Measurements from ENCODE around the gene MPHOSPH8. TPM values are rescaled to one million over a fixed set of nuclear protein-coding genes. Genes with fewer than 3 reads are reported as not detected.

The MPHOSPH8 gene
- total RNA-seq, result 10 to 100 TPM; 25.3 to 27.9 TPM
- long read RNA-seq, partial matches to known transcripts, result 34 of 39 reads
- long read RNA-seq, other reads (novel, unspliced or antisense), result 5 of 39 reads

- peak; percentile 97 for ATAC-seq
- DNase-seq, result peak; percentile 95 to 96
- intact Hi-C loops (cut with DNase I, micrococcal nuclease), result no loop called here
These were observed at the start of gene MPHOSPH8 for GRCh38 chr13:19633479-19634255. MPHOSPH8 (plus strand) TSS chr13:19633659; CDS start chr13:19633749, 90 bp downstream.

- intact Hi-C loops (cut with DNase I, micrococcal nuclease), result no loop called here
- DNase-seq (peak; percentile 37 to 45), ATAC-seq (peak; percentile 50)
These were observed 46.4 kb upstream of the MPHOSPH8 start for GRCh38 chr13:19586904-19587634.

GRCh38 chr13:19587635-19588300 is 45.7 kb upstream of the MPHOSPH8 start:
- intact Hi-C loops (cut with DNase I, micrococcal nuclease), result no loop called here
- no peak for DNase-seq
- peak; percentile 78 for ATAC-seq

GRCh38 chr13:19589312-19589711 is 44.1 kb upstream of the MPHOSPH8 start:
- DNase-seq, result no peak
- no peak for ATAC-seq
- intact Hi-C loops (cut with DNase I, micrococcal nuclease), result no loop called here

- DNase-seq (no peak), ATAC-seq (no peak)
- intact Hi-C loops (cut with DNase I, micrococcal nuclease), result no loop called here
These were observed 43.0 kb upstream of the MPHOSPH8 start for GRCh38 chr13:19590423-19590822.

- intact Hi-C loops (cut with DNase I, micrococcal nuclease), result no loop called here
- ATAC-seq (no peak), DNase-seq (no peak)
These were observed 41.6 kb upstream of the MPHOSPH8 start for GRCh38 chr13:19591864-19592263.

GRCh38 chr13:19592657-19593180 is 40.7 kb upstream of the MPHOSPH8 start:
- ATAC-seq (no peak), DNase-seq (no peak)
- intact Hi-C loops (cut with DNase I, micrococcal nuclease), result no loop called here

- no peak for DNase-seq
These were observed 37.4 kb upstream of the MPHOSPH8 start for GRCh38 chr13:19596086-19596485.

GRCh38 chr13:19596960-19597361 is 36.5 kb upstream of the MPHOSPH8 start:
- no peak for DNase-seq

More at GRCh38 chr13:19596086-19596485, 37.4 kb upstream of the MPHOSPH8 start:
- ATAC-seq, result no peak
- intact Hi-C loops (cut with DNase I, micrococcal nuclease), result no loop called here

GRCh38 chr13:19597523-19597922 is 35.9 kb upstream of the MPHOSPH8 start:
- no peak for DNase-seq
- ATAC-seq, result no peak

More at GRCh38 chr13:19596960-19597361, 36.5 kb upstream of the MPHOSPH8 start:
- no peak for ATAC-seq
- intact Hi-C loops (cut with DNase I, micrococcal nuclease), result no loop called here

GRCh38 chr13:19601749-19602725 is 31.4 kb upstream of the MPHOSPH8 start:
- DNase-seq, result peak in 1 of 2 donors; percentile 50
- intact Hi-C loops (cut with DNase I, micrococcal nuclease), result no loop called here
- peak; percentile 87 for ATAC-seq

More at GRCh38 chr13:19597523-19597922, 35.9 kb upstream of the MPHOSPH8 start:
- intact Hi-C loops (cut with DNase I, micrococcal nuclease), result no loop called here

GRCh38 chr13:19604306-19604705 is 29.2 kb upstream of the MPHOSPH8 start:
- ATAC-seq (no peak), DNase-seq (no peak)
- intact Hi-C loops (cut with DNase I, micrococcal nuclease), result no loop called here

GRCh38 chr13:19605161-19605955 is 28.1 kb upstream of the MPHOSPH8 start:
- no peak for ATAC-seq
- intact Hi-C loops (cut with DNase I, micrococcal nuclease), result no loop called here
- no peak for DNase-seq

- ATAC-seq (no peak), DNase-seq (no peak)
- intact Hi-C loops (cut with DNase I, micrococcal nuclease), result no loop called here
These were observed 27.3 kb upstream of the MPHOSPH8 start for GRCh38 chr13:19606152-19606551.

- DNase-seq (no peak), ATAC-seq (no peak)
- intact Hi-C loops (cut with DNase I, micrococcal nuclease), result no loop called here
These were observed 26.7 kb upstream of the MPHOSPH8 start for GRCh38 chr13:19606737-19607136.

- ATAC-seq (no peak), DNase-seq (no peak)
- intact Hi-C loops (cut with DNase I, micrococcal nuclease), result no loop called here
These were observed 25.9 kb upstream of the MPHOSPH8 start for GRCh38 chr13:19607523-19608078.

GRCh38 chr13:19618977-19619376 is 14.5 kb upstream of the MPHOSPH8 start:
- ATAC-seq, result peak; percentile 74
- DNase-seq, result no peak
- intact Hi-C loops (cut with DNase I, micrococcal nuclease), result no loop called here
